Activated naive CD4-positive, alpha-beta T cell treated with anti-CD3 and anti-CD28 coated beads, Interleukin-2, amount 50 U/mL, for 24 hours (primary cell): ENCODE results near the gene ASCL5.

Source experiments
- H3K27ac Mint-ChIP-seq: one replicate; pipeline ENCODE4 v1.8.0; 2021; ENCODE audit warnings: mild to moderate bottlenecking, mixed read lengths
- H3K27me3 Mint-ChIP-seq: one replicate; pipeline ENCODE4 v1.8.0; 2021; ENCODE audit warnings: mixed read lengths
- H3K36me3 Mint-ChIP-seq: one replicate; pipeline ENCODE4 v1.8.0; 2021; ENCODE audit warnings: mixed read lengths
- H3K4me1 Mint-ChIP-seq: one replicate; pipeline ENCODE4 v1.8.0; 2021; ENCODE audit warnings: mixed read lengths
- H3K4me3 Mint-ChIP-seq: one replicate; pipeline ENCODE4 v1.8.0; 2021; ENCODE audit warnings: mild to moderate bottlenecking, mixed read lengths
- H3K9me3 Mint-ChIP-seq: one replicate; pipeline ENCODE4 v1.8.0; 2021; ENCODE audit warnings: mixed read lengths

Gene ASCL5

GRCh38 chr1:201142849-201143725, 16.1 kb upstream of the ASCL5 start:
- Mint-ChIP-seq H3K4me3 (no peak overlapping the region), H3K36me3 (peaks cover 8% of the 10 kb centered on the region), H3K27me3 (no peaks in the 10 kb centered on the region), H3K27ac (no peak overlapping the region), H3K9me3 (no peaks in the 10 kb centered on the region), H3K4me1 (no peaks in the 10 kb centered on the region)

DNA sequence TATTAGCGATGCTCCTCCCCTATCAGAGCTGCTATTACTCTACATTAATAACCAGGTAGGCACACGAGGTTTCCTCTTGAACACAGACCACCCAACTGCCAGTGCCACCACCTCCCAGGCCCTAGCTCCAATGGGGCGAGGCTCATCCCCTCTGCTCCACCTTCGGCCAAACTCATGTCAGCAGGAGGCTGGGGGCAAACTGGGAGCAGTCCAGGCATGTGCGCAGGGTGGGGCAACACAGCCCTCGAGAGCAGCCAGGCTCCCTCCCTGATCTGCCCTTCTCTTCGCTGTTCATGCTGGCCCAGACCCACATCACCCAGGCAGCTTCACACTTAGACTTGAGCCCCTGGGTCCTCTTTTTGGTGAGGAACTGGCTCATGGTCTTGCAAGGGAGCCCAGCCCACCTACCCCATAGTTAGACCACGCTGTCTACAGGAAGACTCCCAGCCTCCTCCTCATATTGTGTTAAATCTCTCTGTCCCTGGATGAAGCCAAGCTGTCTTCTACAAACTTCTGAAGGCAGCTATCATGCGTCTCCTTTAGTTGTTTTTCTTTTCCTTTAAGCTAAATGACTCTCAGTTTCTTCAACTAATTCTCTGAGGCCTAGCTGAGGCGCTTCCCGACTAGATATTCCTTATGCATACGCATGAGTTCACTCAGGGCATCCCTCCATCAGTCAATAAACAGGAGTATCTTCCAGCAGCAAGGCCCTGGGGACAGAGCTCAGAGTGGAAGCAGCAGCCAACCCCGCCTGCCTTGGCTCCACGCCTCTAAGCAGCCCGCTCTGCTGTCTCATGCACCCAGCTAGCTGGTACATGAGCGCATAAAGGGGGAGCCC, 15.2 kb upstream of the ASCL5 start:
- no peak overlapping the region for H3K4me3 Mint-ChIP-seq
- H3K36me3 Mint-ChIP-seq, result peaks cover 8% of the 10 kb centered on the region
- H3K27ac Mint-ChIP-seq, result no peak overlapping the region

DNA sequence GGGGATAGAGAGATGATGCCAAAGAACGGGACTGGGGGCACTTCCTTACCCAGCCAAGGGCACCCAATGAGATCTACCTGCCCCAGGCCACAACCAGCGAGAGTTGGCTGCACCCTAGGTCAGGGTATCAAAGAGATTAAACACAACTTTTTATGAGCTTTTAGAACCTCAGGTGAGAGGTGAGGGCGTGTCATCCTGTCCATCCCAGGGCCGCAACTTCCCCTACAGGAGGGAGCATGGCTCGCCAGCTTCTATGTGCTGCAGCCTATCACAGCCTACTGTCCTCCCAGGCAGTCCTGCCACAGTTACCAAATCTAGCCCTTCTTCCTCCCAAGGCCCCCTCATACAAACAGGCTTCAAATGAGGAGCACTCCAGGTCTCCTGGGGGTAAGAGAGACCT, 14.4 kb upstream of the ASCL5 start:
- no peak overlapping the region for H3K4me3 Mint-ChIP-seq
- no peak overlapping the region for H3K27ac Mint-ChIP-seq
- H3K9me3 Mint-ChIP-seq, result no peaks in the 10 kb centered on the region
- H3K36me3 Mint-ChIP-seq, result peaks cover 8% of the 10 kb centered on the region
- H3K27me3 Mint-ChIP-seq, result no peaks in the 10 kb centered on the region
- H3K4me1 Mint-ChIP-seq, result no peaks in the 10 kb centered on the region

More for the DNA sequence above, 15.2 kb upstream of the ASCL5 start:
- Mint-ChIP-seq H3K4me1 (no peaks in the 10 kb centered on the region), H3K27me3 (no peaks in the 10 kb centered on the region), H3K9me3 (no peaks in the 10 kb centered on the region)

DNA sequence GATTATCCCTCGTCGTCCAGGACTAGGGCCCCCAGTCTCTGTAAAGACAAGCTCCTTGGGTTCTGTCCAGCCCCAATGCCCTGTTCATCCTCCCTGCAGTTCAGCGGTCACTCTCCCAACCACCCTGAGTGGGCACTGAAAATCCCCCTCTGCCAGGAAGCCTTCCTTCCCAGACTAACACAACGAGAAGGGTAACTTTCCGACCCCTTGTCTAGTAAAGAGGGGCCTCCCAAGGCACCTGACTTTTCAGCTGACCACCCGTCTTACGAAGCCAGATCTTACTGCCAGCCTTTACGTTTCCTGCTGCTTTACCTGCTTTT, 13.9 kb upstream of the ASCL5 start:
- no peaks in the 10 kb centered on the region for H3K4me1 Mint-ChIP-seq
- no peak overlapping the region for H3K27ac Mint-ChIP-seq
- peaks cover 8% of the 10 kb centered on the region for H3K36me3 Mint-ChIP-seq
- H3K9me3 Mint-ChIP-seq, result no peaks in the 10 kb centered on the region
- H3K4me3 Mint-ChIP-seq, result no peak overlapping the region
- no peaks in the 10 kb centered on the region for H3K27me3 Mint-ChIP-seq

GRCh38 chr1:201140235-201140940, 13.4 kb upstream of the ASCL5 start:
- H3K4me1 Mint-ChIP-seq, result no peaks in the 10 kb centered on the region
- H3K36me3 Mint-ChIP-seq, result peaks cover 10% of the 10 kb centered on the region
- H3K9me3 Mint-ChIP-seq, result no peaks in the 10 kb centered on the region
- H3K27ac Mint-ChIP-seq, result no peak overlapping the region
- no peaks in the 10 kb centered on the region for H3K27me3 Mint-ChIP-seq
- H3K4me3 Mint-ChIP-seq, result no peak overlapping the region

DNA sequence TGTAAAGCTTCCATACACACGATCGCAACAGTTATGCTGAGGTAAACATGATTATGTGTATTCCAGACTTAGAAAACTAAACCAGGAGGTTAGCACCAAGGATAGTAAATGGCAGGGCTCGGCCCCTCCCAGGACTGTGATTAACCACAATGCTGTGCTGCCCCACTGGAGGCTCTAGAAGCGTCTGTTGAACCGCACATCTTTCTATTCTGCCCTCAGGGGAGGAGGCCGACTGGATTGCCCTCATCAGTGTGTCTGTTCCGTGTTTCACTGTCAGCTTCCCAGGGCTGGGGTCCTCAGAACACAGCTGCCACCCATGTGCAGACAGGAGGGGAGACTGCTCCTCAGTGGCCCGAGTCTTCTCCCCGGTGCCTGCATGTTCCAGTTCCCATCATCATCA, 12.8 kb upstream of the ASCL5 start:
- Mint-ChIP-seq H3K36me3 (peaks cover 13% of the 10 kb centered on the region), H3K27ac (no peak overlapping the region), H3K4me1 (no peaks in the 10 kb centered on the region), H3K9me3 (no peaks in the 10 kb centered on the region), H3K27me3 (no peaks in the 10 kb centered on the region), H3K4me3 (no peak overlapping the region)

- H3K9me3 Mint-ChIP-seq, result no peaks in the 10 kb centered on the region
- H3K4me1 Mint-ChIP-seq, result no peaks in the 10 kb centered on the region
- H3K4me3 Mint-ChIP-seq, result no peak overlapping the region
- H3K27me3 Mint-ChIP-seq, result no peaks in the 10 kb centered on the region
- peaks cover 16% of the 10 kb centered on the region for H3K36me3 Mint-ChIP-seq
- H3K27ac Mint-ChIP-seq, result no peak overlapping the region
These were observed 12.3 kb upstream of the ASCL5 start for GRCh38 chr1:201139306-201139705.

DNA sequence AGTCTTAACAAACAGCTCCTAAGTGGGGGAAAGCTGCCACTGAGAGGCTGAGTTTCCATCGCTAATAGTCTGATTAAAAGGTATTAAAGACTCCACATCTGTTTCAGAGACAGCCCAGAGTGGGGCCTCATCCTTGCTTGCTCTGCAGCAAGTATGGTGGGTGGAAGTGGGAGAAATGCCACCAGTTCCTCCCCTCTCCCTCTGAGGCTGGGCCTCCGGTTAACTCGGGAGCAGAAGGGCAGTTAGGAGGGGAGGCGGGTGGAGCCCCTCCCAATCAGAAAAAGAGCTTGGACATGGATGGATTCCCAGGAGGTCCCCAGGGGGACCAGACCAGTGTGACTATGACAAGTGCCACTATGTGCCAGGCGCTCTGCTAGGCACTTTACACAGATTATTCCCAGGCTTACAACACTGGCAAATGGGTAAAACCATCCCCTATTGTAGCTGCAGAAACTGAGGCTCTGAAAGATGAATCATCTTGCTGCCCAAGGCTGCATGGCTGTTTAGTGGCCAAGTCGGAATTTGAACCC, 11.4 kb upstream of the ASCL5 start:
- no peaks in the 10 kb centered on the region for H3K4me1 Mint-ChIP-seq
- H3K9me3 Mint-ChIP-seq, result no peaks in the 10 kb centered on the region
- no peaks in the 10 kb centered on the region for H3K27me3 Mint-ChIP-seq
- H3K4me3 Mint-ChIP-seq, result no peak overlapping the region
- no peak overlapping the region for H3K27ac Mint-ChIP-seq
- H3K36me3 Mint-ChIP-seq, result peaks cover 16% of the 10 kb centered on the region

DNA sequence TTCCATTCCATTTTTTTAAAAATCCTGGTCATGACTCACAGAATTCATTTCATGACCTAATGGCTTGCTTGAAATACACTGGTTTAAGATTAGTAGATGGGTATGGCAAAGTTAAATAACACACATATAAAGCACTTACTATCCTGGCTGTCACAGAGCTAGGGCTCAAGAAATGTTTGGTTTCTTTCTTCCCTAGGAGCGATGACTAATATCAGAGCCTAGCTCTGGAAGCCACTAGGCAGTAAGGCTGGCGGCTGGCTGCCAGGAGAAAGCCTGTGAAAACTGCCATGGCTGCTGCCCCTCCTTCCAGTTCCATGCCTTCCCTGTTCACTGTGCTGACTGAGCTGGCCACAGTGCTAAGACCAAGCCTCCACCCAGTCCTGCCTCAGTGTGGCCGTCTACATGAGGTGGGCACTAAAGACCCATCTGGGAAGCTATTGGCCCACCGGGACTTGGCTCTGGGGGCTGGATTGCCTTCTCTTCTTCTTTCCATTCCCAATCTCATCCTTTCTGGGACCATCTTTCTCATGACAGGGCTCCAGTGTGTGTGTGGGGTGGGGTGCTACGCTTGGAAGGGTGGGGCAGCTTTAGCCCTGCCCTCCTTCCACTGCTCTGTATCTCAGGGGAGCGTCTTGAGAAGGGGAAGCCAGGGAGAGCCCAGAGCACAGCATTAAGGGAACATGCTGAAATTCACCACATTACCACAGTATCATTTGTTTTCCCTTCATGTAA, 10.8 kb upstream of the ASCL5 start:
- no peak overlapping the region for H3K4me3 Mint-ChIP-seq
- H3K9me3 Mint-ChIP-seq, result no peaks in the 10 kb centered on the region
- no peaks in the 10 kb centered on the region for H3K27me3 Mint-ChIP-seq
- no peaks in the 10 kb centered on the region for H3K4me1 Mint-ChIP-seq
- peaks cover 13% of the 10 kb centered on the region for H3K36me3 Mint-ChIP-seq
- no peak overlapping the region for H3K27ac Mint-ChIP-seq

GRCh38 chr1:201137024-201137392, 10.0 kb upstream of the ASCL5 start:
- H3K9me3 Mint-ChIP-seq, result no peaks in the 10 kb centered on the region
- no peak overlapping the region for H3K27ac Mint-ChIP-seq
- peaks cover 13% of the 10 kb centered on the region for H3K36me3 Mint-ChIP-seq
- H3K4me1 Mint-ChIP-seq, result no peaks in the 10 kb centered on the region
- H3K4me3 Mint-ChIP-seq, result no peak overlapping the region
- no peaks in the 10 kb centered on the region for H3K27me3 Mint-ChIP-seq

- no peaks in the 10 kb centered on the region for H3K9me3 Mint-ChIP-seq
- H3K36me3 Mint-ChIP-seq, result peaks cover 16% of the 10 kb centered on the region
- no peaks in the 10 kb centered on the region for H3K4me1 Mint-ChIP-seq
- H3K27me3 Mint-ChIP-seq, result no peaks in the 10 kb centered on the region
- H3K27ac Mint-ChIP-seq, result peak overlapping the region; percentile 18
- H3K4me3 Mint-ChIP-seq, result no peak overlapping the region
These were observed 9.5 kb upstream of the ASCL5 start for GRCh38 chr1:201136355-201137023.

DNA sequence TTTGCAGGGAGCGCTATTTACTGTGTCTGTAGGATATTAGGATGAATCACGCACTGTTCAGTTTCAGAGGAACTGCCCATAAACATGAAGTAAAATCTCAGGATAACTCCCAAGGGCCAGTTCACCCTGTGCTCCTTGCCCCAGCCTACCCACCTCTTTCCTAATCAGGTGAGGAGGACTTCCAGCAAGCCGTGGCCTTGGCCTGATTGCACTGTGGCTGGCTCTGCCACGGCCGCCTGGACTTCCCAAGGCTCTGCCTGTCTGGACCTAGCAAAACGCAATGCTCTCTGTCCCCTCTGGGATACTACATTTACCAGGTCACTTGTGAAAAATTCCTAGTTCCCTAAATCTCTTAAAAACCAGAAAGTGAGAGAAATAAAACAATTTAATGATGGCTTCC, 7.4 kb upstream of the ASCL5 start:
- no peak overlapping the region for H3K27ac Mint-ChIP-seq
- no peaks in the 10 kb centered on the region for H3K4me1 Mint-ChIP-seq
- peaks cover 11% of the 10 kb centered on the region for H3K36me3 Mint-ChIP-seq
- no peaks in the 10 kb centered on the region for H3K9me3 Mint-ChIP-seq
- no peak overlapping the region for H3K4me3 Mint-ChIP-seq
- no peaks in the 10 kb centered on the region for H3K27me3 Mint-ChIP-seq

GRCh38 chr1:201131398-201131797, 4.4 kb upstream of the ASCL5 start:
- no peak overlapping the region for H3K27ac Mint-ChIP-seq
- no peaks in the 10 kb centered on the region for H3K9me3 Mint-ChIP-seq
- no peaks in the 10 kb centered on the region for H3K4me1 Mint-ChIP-seq
- peaks cover 2% of the 10 kb centered on the region for H3K27me3 Mint-ChIP-seq
- H3K36me3 Mint-ChIP-seq, result peaks cover 11% of the 10 kb centered on the region
- H3K4me3 Mint-ChIP-seq, result no peak overlapping the region

- H3K36me3 Mint-ChIP-seq, result peaks cover 3% of the 10 kb centered on the region
- peaks cover 8% of the 10 kb centered on the region for H3K27me3 Mint-ChIP-seq
- H3K27ac Mint-ChIP-seq, result no peak overlapping the region
- H3K4me3 Mint-ChIP-seq, result no peak overlapping the region
- H3K4me1 Mint-ChIP-seq, result no peaks in the 10 kb centered on the region
- no peaks in the 10 kb centered on the region for H3K9me3 Mint-ChIP-seq
These were observed 2.0 kb upstream of the ASCL5 start for GRCh38 chr1:201128962-201129361.

DNA sequence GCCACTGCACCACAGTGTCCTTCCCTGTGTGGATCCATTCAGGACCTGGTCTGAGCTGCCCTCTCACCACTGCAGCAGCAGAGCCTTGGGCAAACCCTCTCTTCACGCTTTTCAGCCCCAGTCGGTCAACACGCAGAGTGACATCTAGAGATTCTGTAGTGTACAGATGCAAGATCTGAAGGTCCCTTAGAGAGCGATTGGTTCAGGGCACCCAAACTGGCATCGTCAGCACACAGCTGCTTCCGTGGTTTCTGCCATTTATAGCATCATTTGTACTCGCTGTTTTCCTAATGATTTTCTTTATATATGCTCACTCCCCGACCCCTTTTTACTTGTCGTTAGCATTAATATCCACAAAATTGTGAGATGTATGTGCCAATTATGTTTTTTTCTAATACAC, 1.5 kb upstream of the ASCL5 start:
- peaks cover 8% of the 10 kb centered on the region for H3K27me3 Mint-ChIP-seq
- peaks cover 3% of the 10 kb centered on the region for H3K36me3 Mint-ChIP-seq
- no peaks in the 10 kb centered on the region for H3K9me3 Mint-ChIP-seq
- H3K27ac Mint-ChIP-seq, result no peak overlapping the region
- H3K4me1 Mint-ChIP-seq, result no peaks in the 10 kb centered on the region
- no peak overlapping the region for H3K4me3 Mint-ChIP-seq
